Vagina (tissue), 2 donors: Measurements from ENCODE around the gene TBC1D22A.

Experiments
- CTCF ChIP-seq, 3 experiments: fragments of 450-650 bp in 2 of 3; fragments of 200-600 bp in 1 of 3; sonication (generic) in 1 of 3; IDR thresholded peaks; one replicate each; pipeline ENCODE4 v1.5.1; 2017 to 2019; ENCODE audit warnings: antibody characterized with exemption in 3 of 3, mild to moderate bottlenecking in 2 of 3, moderate library complexity in 2 of 3
- POLR2A ChIP-seq, 2 donors: fragments of 450-650 bp; IDR thresholded peaks; one replicate each; pipeline ENCODE4 v1.6.1; 2017; ENCODE audit warnings: antibody characterized with exemption in 2 of 2, mild to moderate bottlenecking in 2 of 2, moderate library complexity in 2 of 2
- POLR2AphosphoS5 ChIP-seq, 2 donors: sonication (generic); formaldehyde crosslinking; IDR thresholded peaks; one replicate each; pipeline ENCODE4 v1.9.0; 2017; ENCODE audit warnings: antibody characterized with exemption in 2 of 2, mild to moderate bottlenecking in 2 of 2, low read depth in 1 of 2; ENCODE audit not compliant: insufficient read depth in 1 of 2

- TF ChIP-seq CTCF (IDR thresholded peaks at IDR 0.05) = no peak
- no peak for TF ChIP-seq POLR2A (IDR thresholded peaks at IDR 0.05)
- no peak for TF ChIP-seq POLR2AphosphoS5 (IDR thresholded peaks at IDR 0.05; ENCODE audit: insufficient read depth in 1 of 2, low read depth in 1 of 2)
Observed at GRCh38 chr22:47071807-47072641, 309.6 kb downstream of the TBC1D22A start.
